Panc1 (cell line): Measurements from ENCODE around the gene OR1N2.

Source experiments
- CTCF ChIP-seq: fragments of 450-650 bp; IDR thresholded peaks from 2 replicates; pipeline ENCODE4 v1.5.1; 2017; ENCODE audit warnings: mild to moderate bottlenecking
- POLR2AphosphoS5 ChIP-seq: IDR thresholded peaks from 2 replicates; pipeline ENCODE4 v1.6.1; 2012; ENCODE audit warnings: mild to moderate bottlenecking, low read depth, low read length, moderate library complexity
- REST ChIP-seq, 2 experiments: IDR thresholded peaks; 2 replicates each; pipeline ENCODE4 v1.6.1; 2011 to 2012; ENCODE audit warnings: low read depth in 2 of 2, control low read depth in 1 of 2, low read length in 1 of 2, mild to moderate bottlenecking in 1 of 2, moderate library complexity in 1 of 2; ENCODE audit not compliant: insufficient read depth in 1 of 2
- SIN3A ChIP-seq: IDR thresholded peaks from 2 replicates; pipeline ENCODE4 v1.6.1; 2012; ENCODE audit warnings: low read depth, mild to moderate bottlenecking, low read length, moderate library complexity, borderline replicate concordance; ENCODE audit not compliant: insufficient read depth
- TCF7L2 ChIP-seq: IDR thresholded peaks from 2 replicates; pipeline ENCODE4 v1.6.1; 2011; ENCODE audit warnings: mild to moderate bottlenecking, low read depth, low read length, inconsistent platforms

- TF ChIP-seq SIN3A: no peak
- no peak for TF ChIP-seq CTCF
- TF ChIP-seq POLR2AphosphoS5: no peak
- no peak for TF ChIP-seq REST (IDR thresholded peaks at IDR 0.05; ENCODE audit: insufficient read depth in 1 of 2, low read depth in 2 of 2, low read length in 1 of 2)
- TF ChIP-seq TCF7L2: no peak
Observed at GRCh38 chr9:122510502-122510901, 42.4 kb upstream of the OR1N2 start, which contains the start of gene OR1J2.
